Effector CD8-positive, alpha-beta T cell (primary cell): ENCODE data around the gene AVL9.

Experiments
- DNase-seq: peaks from one replicate; lab custom pipeline; 2025; lab: John Stamatoyannopoulos, UW

AVL9 gene

GRCh38 chr7:32535162-32535702 is 39.9 kb downstream of the AVL9 start:
- DNase-seq: no peak

GRCh38 chr7:32536016-32536415 is 40.7 kb downstream of the AVL9 start:
- no peak for DNase-seq

GRCh38 chr7:32536585-32536984 is 41.3 kb downstream of the AVL9 start:
- no peak for DNase-seq

- DNase-seq: no peak
Measured at GRCh38 chr7:32537760-32538159, 42.5 kb downstream of the AVL9 start.

GRCh38 chr7:32539366-32539765 is 44.1 kb downstream of the AVL9 start:
- DNase-seq: no peak

- no peak for DNase-seq
Measured at GRCh38 chr7:32539919-32540531, 44.7 kb downstream of the AVL9 start.

- no peak for DNase-seq
Measured at GRCh38 chr7:32542595-32542994, 47.3 kb downstream of the AVL9 start.

GRCh38 chr7:32559480-32559879 is 64.2 kb downstream of the AVL9 start:
- no peak for DNase-seq

GRCh38 chr7:32560075-32560474 is 64.8 kb downstream of the AVL9 start:
- DNase-seq: no peak

GRCh38 chr7:32561613-32562012 is 66.3 kb downstream of the AVL9 start:
- no peak for DNase-seq

- DNase-seq: no peak
Measured at GRCh38 chr7:32564542-32564941, 69.3 kb downstream of the AVL9 start.

- DNase-seq: no peak
Measured at GRCh38 chr7:32569388-32570289, 74.3 kb downstream of the AVL9 start.

GRCh38 chr7:32573110-32573687 is 77.9 kb downstream of the AVL9 start:
- no peak for DNase-seq

- DNase-seq: no peak
Measured at GRCh38 chr7:32574626-32575025, 79.3 kb downstream of the AVL9 start.

- no peak for DNase-seq
Measured at GRCh38 chr7:32577421-32577820, 82.1 kb downstream of the AVL9 start.

- DNase-seq: no peak
Measured at GRCh38 chr7:32579776-32580175, 84.5 kb downstream of the AVL9 start.

- DNase-seq: no peak
Measured at GRCh38 chr7:32580646-32581045, 85.4 kb downstream of the AVL9 start.

- no peak for DNase-seq
Measured at GRCh38 chr7:32582036-32582435, 86.7 kb downstream of the AVL9 start.

GRCh38 chr7:32583791-32584190 is 88.5 kb downstream of the AVL9 start:
- DNase-seq: no peak

GRCh38 chr7:32586291-32587221 is 91.3 kb downstream of the AVL9 start:
- DNase-seq: no peak

GRCh38 chr7:32587411-32587948 is 92.2 kb downstream of the AVL9 start:
- DNase-seq: no peak
